H9 (cell line): ENCODE results near the gene ALDH5A1. TPM values are rescaled to one million over a fixed set of nuclear protein-coding genes. Genes with fewer than 3 reads are reported as not detected.

Experiments
- DNase-seq: peaks from one replicate; pipeline ENCODE4 v3.0.0-alpha.2; 2017
- H2AFZ ChIP-seq: one replicate; pipeline ENCODE4 v1.6.1; 2013; ENCODE audit warnings: mild to moderate bottlenecking, low read length, control low read depth, moderate library complexity
- H2AK5ac ChIP-seq: 2 replicates; pipeline ENCODE4 v1.6.1; 2013; ENCODE audit warnings: low read length, control low read depth, mixed read lengths; ENCODE audit not compliant: insufficient read length
- H2BK120ac ChIP-seq: one replicate; pipeline ENCODE4 v1.6.1; 2013; ENCODE audit warnings: low read depth, mild to moderate bottlenecking, low read length, control low read depth, inconsistent platforms; ENCODE audit not compliant: poor library complexity, severe bottlenecking
- H2BK12ac ChIP-seq: 2 replicates; pipeline ENCODE4 v1.6.1; 2013; ENCODE audit warnings: low read length, control low read depth, mixed read lengths, low read depth; ENCODE audit not compliant: insufficient read length
- H2BK15ac ChIP-seq: 2 replicates; pipeline ENCODE4 v1.6.1; 2013; ENCODE audit warnings: low read depth, low read length, control low read depth
- H2BK20ac ChIP-seq: one replicate; pipeline ENCODE4 v1.6.1; 2013; ENCODE audit warnings: low read depth, mild to moderate bottlenecking, low read length, control low read depth, inconsistent platforms; ENCODE audit not compliant: poor library complexity, severe bottlenecking
- H2BK5ac ChIP-seq: 2 replicates; pipeline ENCODE4 v1.6.1; 2013; ENCODE audit warnings: low read length, control low read depth, mixed read lengths; ENCODE audit not compliant: insufficient read length
- H3K14ac ChIP-seq: 2 replicates; pipeline ENCODE4 v1.6.1; 2013; ENCODE audit warnings: low read length, control low read depth; ENCODE audit not compliant: insufficient read depth
- H3K18ac ChIP-seq: 2 replicates; pipeline ENCODE4 v1.6.1; 2013; ENCODE audit warnings: low read depth, mild to moderate bottlenecking, mixed read lengths, low read length, control low read depth; ENCODE audit not compliant: insufficient read length
- H3K23ac ChIP-seq: 2 replicates; pipeline ENCODE4 v1.6.1; 2013; ENCODE audit warnings: low read length, control low read depth, mixed read lengths, low read depth; ENCODE audit not compliant: insufficient read length
- H3K23me2 ChIP-seq: 2 replicates; pipeline ENCODE4 v1.6.1; 2013; ENCODE audit warnings: low read depth, mild to moderate bottlenecking, mixed read lengths, low read length, control low read depth; ENCODE audit not compliant: insufficient read length, poor library complexity, severe bottlenecking
- H3K27ac ChIP-seq: 2 replicates; pipeline ENCODE4 v1.5.1; 2013; ENCODE audit warnings: low read length, control low read depth, mixed read lengths, low read depth; ENCODE audit not compliant: insufficient read length
- H3K27me3 ChIP-seq: 2 replicates; pipeline ENCODE4 v1.6.1; 2013; ENCODE audit warnings: low read length, control low read depth, inconsistent platforms; ENCODE audit not compliant: insufficient read depth
- H3K4ac ChIP-seq: 2 replicates; pipeline ENCODE4 v1.6.1; 2013; ENCODE audit warnings: low read depth, mild to moderate bottlenecking, control low read depth, inconsistent platforms, low read length, moderate library complexity
- H3K4me1 ChIP-seq: 2 replicates; pipeline ENCODE4 v1.6.1; 2013; ENCODE audit warnings: low read length, control low read depth, inconsistent platforms; ENCODE audit not compliant: insufficient read depth
- H3K4me2 ChIP-seq: 2 replicates; pipeline ENCODE4 v1.6.1; 2013; ENCODE audit warnings: low read length, control low read depth, mixed read lengths; ENCODE audit not compliant: insufficient read length, insufficient read depth
- H3K56ac ChIP-seq: 2 replicates; pipeline ENCODE4 v1.6.1; 2013; ENCODE audit warnings: low read depth, mild to moderate bottlenecking, mixed read lengths, low read length, control low read depth; ENCODE audit not compliant: insufficient read length
- H3K79me1 ChIP-seq: 2 replicates; pipeline ENCODE4 v1.6.1; 2013; ENCODE audit warnings: low read depth, mild to moderate bottlenecking, moderate library complexity, low read length, control low read depth, inconsistent platforms; ENCODE audit not compliant: insufficient read depth, poor library complexity, severe bottlenecking
- H3K79me2 ChIP-seq: 2 replicates; pipeline ENCODE4 v1.6.1; 2013; ENCODE audit warnings: low read length, control low read depth, inconsistent platforms; ENCODE audit not compliant: insufficient read depth
- H3K9ac ChIP-seq: 2 replicates; pipeline ENCODE4 v1.6.1; 2013; ENCODE audit warnings: low read length, control low read depth, mixed read lengths; ENCODE audit not compliant: insufficient read length; ENCODE audit errors: extremely low read depth
- H3K9me3 ChIP-seq: one replicate; pipeline ENCODE4 v1.6.1; 2013; ENCODE audit warnings: low read depth, low read length, inconsistent platforms; ENCODE audit not compliant: control insufficient read depth
- H3T11ph ChIP-seq: one replicate; pipeline ENCODE4 v1.6.1; 2013; ENCODE audit warnings: mild to moderate bottlenecking, low read length, control low read depth, inconsistent platforms
- H4K20me1 ChIP-seq: one replicate; pipeline ENCODE4 v1.6.1; 2013; ENCODE audit not compliant: control insufficient read depth, insufficient read length, insufficient read depth
- H4K5ac ChIP-seq: 2 replicates; pipeline ENCODE4 v1.6.1; 2013; ENCODE audit warnings: low read depth, mild to moderate bottlenecking, mixed read lengths, low read length, control low read depth; ENCODE audit not compliant: insufficient read length
- H4K8ac ChIP-seq: replicated peaks from 2 replicates; pipeline ENCODE4 v1.6.1; 2013; ENCODE audit warnings: low read length, control low read depth, mixed read lengths, low read depth; ENCODE audit not compliant: insufficient read length
- H4K91ac ChIP-seq: 2 replicates; pipeline ENCODE4 v1.6.1; 2013; ENCODE audit warnings: low read depth, mild to moderate bottlenecking, moderate library complexity, mixed read lengths, low read length, control low read depth; ENCODE audit not compliant: insufficient read length
- H3K27ac Mint-ChIP-seq, 3 experiments: 2 replicates in 2 of 3; 3 replicates in 1 of 3; pipeline ENCODE4 v1.8.0; 2020 to 2021; ENCODE audit warnings: mixed read lengths in 3 of 3, mild to moderate bottlenecking in 1 of 3, moderate library complexity in 1 of 3
- H3K27me3 Mint-ChIP-seq: 2 replicates; pipeline ENCODE4 v1.8.0; 2021; ENCODE audit warnings: low read depth, mild to moderate bottlenecking, moderate library complexity, mixed read lengths
- H3K36me3 Mint-ChIP-seq, 3 experiments: 2 replicates in 2 of 3; 3 replicates in 1 of 3; pipeline ENCODE4 v1.8.0; 2020 to 2021; ENCODE audit warnings: low read depth in 3 of 3, mixed read lengths in 3 of 3; ENCODE audit not compliant: insufficient read depth in 1 of 3
- H3K4me1 Mint-ChIP-seq, 2 experiments: 2 replicates each; pipeline ENCODE4 v1.8.0; 2020; ENCODE audit warnings: mixed read lengths in 2 of 2
- H3K4me3 Mint-ChIP-seq, 2 experiments: 2 replicates in 1 of 2; 3 replicates in 1 of 2; pipeline ENCODE4 v1.8.0; 2020 to 2021; ENCODE audit warnings: mild to moderate bottlenecking in 2 of 2, mixed read lengths in 2 of 2, moderate library complexity in 1 of 2
- H3K9me3 Mint-ChIP-seq, 2 experiments: 2 replicates in 1 of 2; 3 replicates in 1 of 2; pipeline ENCODE4 v1.8.0; 2020; ENCODE audit warnings: mild to moderate bottlenecking in 2 of 2, mixed read lengths in 2 of 2, moderate library complexity in 1 of 2
- CTCF ChIP-seq: fragments of 200-600 bp; sonication (generic); conservative IDR thresholded peaks from 3 replicates; pipeline ENCODE4 v1.8.0; 2021; ENCODE audit warnings: antibody characterized with exemption, mild to moderate bottlenecking
- WGBS: extraction: QIAGEN DNeasy Blood & Tissue Kit; methylation state at CpG from one replicate; pipeline ENCODE4 v1.1.7; 2013; ENCODE audit warnings: missing lambda C conversion rate, low lambda C conversion rate, mixed read lengths; ENCODE audit not compliant: insufficient read length; ENCODE audit errors: extremely low coverage; 5-methylcytosine and 5-hydroxymethylcytosine counted together
- total RNA-seq: library from RNA; stranded (reverse); gene quantifications from 2 replicates; pipeline ENCODE4 v1.2.1, GENCODE V29; 2021

Gene ALDH5A1
- total RNA-seq, 1 experiment from 2014 or later: 5.4 TPM

- H3K4me2 ChIP-seq: no peak overlapping the region
- no peak overlapping the region for H2BK5ac ChIP-seq
- no peak overlapping the region for H4K8ac ChIP-seq
- no peak overlapping the region for H4K91ac ChIP-seq
- no peak for DNase-seq
- no peaks in the 10 kb centered on the region for H3K79me2 ChIP-seq
- H3K27me3 Mint-ChIP-seq: peaks cover 14% of the 10 kb centered on the region
- H3T11ph ChIP-seq: no peak overlapping the region
- H2BK120ac ChIP-seq: no peak overlapping the region
- H3K9me3 ChIP-seq: no peaks in the 10 kb centered on the region
- H3K27ac ChIP-seq: no peak overlapping the region
- no peak overlapping the region for H3K56ac ChIP-seq
- no peak overlapping the region for H2BK15ac ChIP-seq
- no CpG with 5 or more reads among the region's 4 CpGs for WGBS
- no peaks in the 10 kb centered on the region for H3K4me1 ChIP-seq
- no peaks in the 10 kb centered on the region for H3K36me3 Mint-ChIP-seq
- no peaks in the 10 kb centered on the region for H3K79me1 ChIP-seq
- no peak overlapping the region for H2AFZ ChIP-seq
- no peak overlapping the region for H3K9ac ChIP-seq
- H3K18ac ChIP-seq: no peak overlapping the region
- H2AK5ac ChIP-seq: no peak overlapping the region
- H2BK12ac ChIP-seq: no peak overlapping the region
- no peak overlapping the region for H3K4me3 Mint-ChIP-seq
- no peaks in the 10 kb centered on the region for H3K9me3 Mint-ChIP-seq
- no peak overlapping the region for H3K27ac Mint-ChIP-seq
- H2BK20ac ChIP-seq: no peak overlapping the region
- H3K4me1 Mint-ChIP-seq: peaks cover 4 to 5% of the 10 kb centered on the region in 2 experiments
- no peaks in the 10 kb centered on the region for H4K20me1 ChIP-seq
- H3K23me2 ChIP-seq: no peaks in the 10 kb centered on the region
- H3K4ac ChIP-seq: no peak overlapping the region
- no peaks in the 10 kb centered on the region for H3K27me3 ChIP-seq
- no peak overlapping the region for H3K14ac ChIP-seq
- TF ChIP-seq CTCF: no peak
- no peak overlapping the region for H3K23ac ChIP-seq
- no peak overlapping the region for H4K5ac ChIP-seq
Observed at GRCh38 chr6:24574809-24575208, 80.0 kb downstream of the ALDH5A1 start.
